CD14-positive monocyte (primary cell): ENCODE results near the gene PDE4D. TPM values are rescaled to one million over a fixed set of nuclear protein-coding genes. Genes with fewer than 3 reads are reported as not detected.

ENCODE experiments used
- DNase-seq, 3 donors: peaks; one replicate each; pipeline ENCODE4 v3.0.0-alpha.2; 2011 to 2022
- H2AFZ ChIP-seq: 2 replicates; pipeline ENCODE4 v1.6.0; 2012; ENCODE audit warnings: mild to moderate bottlenecking, low read depth, low read length, inconsistent platforms; ENCODE audit not compliant: insufficient read depth, poor library complexity, severe bottlenecking
- H3K27ac ChIP-seq, 2 donors: 1 replicate in 1 of 2; 2 replicates in 1 of 2; pipeline ENCODE4 v1.5.1; 2012 to 2013; ENCODE audit warnings: low read length in 2 of 2, control low read depth in 1 of 2, inconsistent platforms in 1 of 2, low read depth in 1 of 2, mild to moderate bottlenecking in 1 of 2
- H3K27me3 ChIP-seq, 2 donors: one replicate each; pipeline versions ENCODE4 v1.6.0 to v1.6.1; 2011 to 2013; ENCODE audit warnings: low read length in 2 of 2; ENCODE audit not compliant: control insufficient read depth in 2 of 2, insufficient read depth in 2 of 2
- H3K36me3 ChIP-seq, 2 donors: replicated peaks in 1 of 2; 1 replicate in 1 of 2; 2 replicates in 1 of 2; pipeline versions ENCODE4 v1.5.1 to v1.6.1; 2012 to 2013; ENCODE audit warnings: low read length in 2 of 2, control low read depth in 1 of 2, inconsistent platforms in 1 of 2, mild to moderate bottlenecking in 1 of 2; ENCODE audit not compliant: insufficient read depth in 2 of 2, control insufficient read depth in 1 of 2
- H3K4me1 ChIP-seq, 2 donors: 1 replicate in 1 of 2; 2 replicates in 1 of 2; pipeline versions ENCODE4 v1.5.1 to v1.6.1; 2012 to 2013; ENCODE audit warnings: low read length in 2 of 2, control low read depth in 1 of 2, inconsistent platforms in 1 of 2, mild to moderate bottlenecking in 1 of 2, moderate library complexity in 1 of 2; ENCODE audit not compliant: insufficient read depth in 2 of 2, control insufficient read depth in 1 of 2
- H3K4me2 ChIP-seq: replicated peaks from 2 replicates; pipeline ENCODE3; 2012; ENCODE audit warnings: low read length, moderate library complexity, mild to moderate bottlenecking; ENCODE audit not compliant: poor library complexity, severe bottlenecking; ENCODE audit errors: extremely low read depth
- H3K4me3 ChIP-seq, 3 experiments: fragments of 200-600 bp in 1 of 3; sonication (generic) in 1 of 3; replicated peaks in 1 of 3; 1 replicate in 2 of 3; 2 replicates in 1 of 3; pipeline ENCODE4 v1.5.1; 2011 to 2013; ENCODE audit warnings: low read length in 3 of 3, mild to moderate bottlenecking in 3 of 3, control low read depth in 2 of 3, low read depth in 2 of 3, inconsistent platforms in 1 of 3, moderate library complexity in 1 of 3
- H3K79me2 ChIP-seq: 2 replicates; pipeline ENCODE4 v1.6.0; 2012; ENCODE audit warnings: mild to moderate bottlenecking, control low read depth, inconsistent platforms, low read length, moderate library complexity; ENCODE audit not compliant: insufficient read depth
- H3K9ac ChIP-seq: 2 replicates; pipeline ENCODE4 v1.6.0; 2017; ENCODE audit warnings: low read length, mild to moderate bottlenecking; ENCODE audit not compliant: insufficient read depth, poor library complexity, severe bottlenecking
- H3K9me3 ChIP-seq, 2 donors: replicated peaks in 1 of 2; 1 replicate in 1 of 2; 2 replicates in 1 of 2; pipeline versions ENCODE4 v1.5.1 to v1.6.1; 2012 to 2013; ENCODE audit warnings: low read length in 2 of 2, control low read depth in 1 of 2; ENCODE audit not compliant: control insufficient read depth in 1 of 2, insufficient read depth in 1 of 2
- H4K20me1 ChIP-seq: 2 replicates; pipeline ENCODE4 v1.6.0; 2012; ENCODE audit warnings: mild to moderate bottlenecking, low read length, control low read depth, moderate library complexity; ENCODE audit not compliant: insufficient read depth
- H3K27ac Mint-ChIP-seq, 7 donors: one replicate each; pipeline ENCODE4 v1.8.0; 2020; ENCODE audit warnings: mild to moderate bottlenecking in 7 of 7, mixed read lengths in 7 of 7, moderate library complexity in 6 of 7, inconsistent platforms in 2 of 7
- H3K27me3 Mint-ChIP-seq, 3 donors: one replicate each; pipeline ENCODE4 v1.8.0; 2021 to 2022; ENCODE audit warnings: low read depth in 3 of 3, mild to moderate bottlenecking in 3 of 3, mixed read lengths in 3 of 3, moderate library complexity in 3 of 3, inconsistent platforms in 1 of 3
- H3K36me3 Mint-ChIP-seq, 2 donors: one replicate each; pipeline ENCODE4 v1.8.0; 2020; ENCODE audit warnings: mixed read lengths in 2 of 2, inconsistent platforms in 1 of 2, mild to moderate bottlenecking in 1 of 2
- H3K4me1 Mint-ChIP-seq: one replicate; pipeline ENCODE4 v1.8.0; 2020; ENCODE audit warnings: mild to moderate bottlenecking, mixed read lengths
- H3K4me3 Mint-ChIP-seq, 2 donors: one replicate each; pipeline ENCODE4 v1.8.0; 2020; ENCODE audit warnings: mild to moderate bottlenecking in 2 of 2, mixed read lengths in 2 of 2, moderate library complexity in 1 of 2
- H3K9me3 Mint-ChIP-seq, 7 donors: one replicate each; pipeline ENCODE4 v1.8.0; 2020 to 2022; ENCODE audit warnings: mixed read lengths in 7 of 7, mild to moderate bottlenecking in 6 of 7, moderate library complexity in 6 of 7, inconsistent platforms in 2 of 7
- WGBS: methylation state at CpG from one replicate; pipeline ENCODE4 v1.1.5; 2013; ENCODE audit warnings: missing lambda C conversion rate; ENCODE audit not compliant: insufficient coverage; 5-methylcytosine and 5-hydroxymethylcytosine counted together
- intact Hi-C, 2 donors: fragments of 100-400 bp; cut with micrococcal nuclease; formaldehyde crosslinking; loops; one replicate each; pipeline versions ENCODE4 v1.15.0 to v1.15.1; 2023
- polyA plus RNA-seq, 3 donors: library from polyadenylated mRNA; depleted of rRNA in 1 of 3; unstranded in 2 of 3; stranded (reverse) in 1 of 3; fragments of 300-500 nt in 2 of 3; fragments of >200 nt in 1 of 3; fragmentation: Illumina TruSeq in 2 of 3; gene quantifications; 1 replicate in 2 of 3; 2 replicates in 1 of 3; pipeline ENCODE4 v1.2.3, GENCODE V29; 2012 to 2021
- TF ChIP-seq, protein P1 (sequence below): fragments of 200-600 bp; IDR thresholded peaks from one replicate; pipeline ENCODE4 v1.8.0; 2022; ENCODE audit warnings: antibody characterized with exemption, mild to moderate bottlenecking

The PDE4D gene
- polyA plus RNA-seq, 3 donors: 1.9 to 3.4 (median 2.8) TPM

- Mint-ChIP-seq H3K27me3 (peaks cover 0 to 2% (median 1%) of the 10 kb centered on the region in 3 donors), H3K4me3 (no peak overlapping the region), H3K9me3 (no peaks in the 10 kb centered on the region), H3K36me3 (peaks cover 0 to 4% of the 10 kb centered on the region in 2 donors), H3K4me1 (no peaks in the 10 kb centered on the region), H3K27ac (no peak overlapping the region)
- H3K9ac ChIP-seq: no peak overlapping the region
- H2AFZ ChIP-seq: no peak overlapping the region
- no peak overlapping the region for H3K4me3 ChIP-seq
- H3K79me2 ChIP-seq: no peaks in the 10 kb centered on the region
- no peaks in the 10 kb centered on the region for H3K27me3 ChIP-seq
- no peak overlapping the region for H3K4me2 ChIP-seq
- H3K9me3 ChIP-seq: no peaks in the 10 kb centered on the region
- no peaks in the 10 kb centered on the region for H3K36me3 ChIP-seq
- TF ChIP-seq, protein P1, sequence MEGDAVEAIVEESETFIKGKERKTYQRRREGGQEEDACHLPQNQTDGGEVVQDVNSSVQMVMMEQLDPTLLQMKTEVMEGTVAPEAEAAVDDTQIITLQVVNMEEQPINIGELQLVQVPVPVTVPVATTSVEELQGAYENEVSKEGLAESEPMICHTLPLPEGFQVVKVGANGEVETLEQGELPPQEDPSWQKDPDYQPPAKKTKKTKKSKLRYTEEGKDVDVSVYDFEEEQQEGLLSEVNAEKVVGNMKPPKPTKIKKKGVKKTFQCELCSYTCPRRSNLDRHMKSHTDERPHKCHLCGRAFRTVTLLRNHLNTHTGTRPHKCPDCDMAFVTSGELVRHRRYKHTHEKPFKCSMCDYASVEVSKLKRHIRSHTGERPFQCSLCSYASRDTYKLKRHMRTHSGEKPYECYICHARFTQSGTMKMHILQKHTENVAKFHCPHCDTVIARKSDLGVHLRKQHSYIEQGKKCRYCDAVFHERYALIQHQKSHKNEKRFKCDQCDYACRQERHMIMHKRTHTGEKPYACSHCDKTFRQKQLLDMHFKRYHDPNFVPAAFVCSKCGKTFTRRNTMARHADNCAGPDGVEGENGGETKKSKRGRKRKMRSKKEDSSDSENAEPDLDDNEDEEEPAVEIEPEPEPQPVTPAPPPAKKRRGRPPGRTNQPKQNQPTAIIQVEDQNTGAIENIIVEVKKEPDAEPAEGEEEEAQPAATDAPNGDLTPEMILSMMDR: no peak
- no peaks in the 10 kb centered on the region for H4K20me1 ChIP-seq
- no peak overlapping the region for H3K27ac ChIP-seq
- H3K4me1 ChIP-seq: no peaks in the 10 kb centered on the region
- intact Hi-C loops: no loop called here
- no CpG with 5 or more reads among the region's 1 CpG for WGBS
- DNase-seq: no peak
These were observed 155.5 kb downstream of the PDE4D start for GRCh38 chr5:59738024-59738423.

- no peak for DNase-seq
- intact Hi-C loops: no loop called here
- no peaks in the 10 kb centered on the region for H3K4me1 Mint-ChIP-seq
- Histone ChIP-seq H3K9me3 (no peaks in the 10 kb centered on the region), H3K27me3 (no peaks in the 10 kb centered on the region), H3K79me2 (no peaks in the 10 kb centered on the region), H3K36me3 (no peaks in the 10 kb centered on the region), H3K4me1 (no peaks in the 10 kb centered on the region), H2AFZ (no peak overlapping the region), H3K27ac (no peak overlapping the region), H3K9ac (no peak overlapping the region), H3K4me3 (no peak overlapping the region), H4K20me1 (no peaks in the 10 kb centered on the region), H3K4me2 (no peak overlapping the region)
- peaks cover 0 to 2% (median 1%) of the 10 kb centered on the region in 3 donors for H3K27me3 Mint-ChIP-seq
- no peaks in the 10 kb centered on the region for H3K9me3 Mint-ChIP-seq
- peaks cover 0 to 4% of the 10 kb centered on the region in 2 donors for H3K36me3 Mint-ChIP-seq
- peak overlapping the region in 1 of 7 donors; percentile 55 for H3K27ac Mint-ChIP-seq
- no peak overlapping the region for H3K4me3 Mint-ChIP-seq
- TF ChIP-seq, protein P1: no peak
These were observed 160.7 kb downstream of the PDE4D start for GRCh38 chr5:59732806-59733205.
